Hematopoietic multipotent progenitor cell treated with erythropoietin and hydrocortisone succinate and interleukin-3 and kit ligand, for 17 days (in vitro differentiated cells): ENCODE measurements around the gene RGCC.

Source experiments
- DNase-seq: peaks from one replicate; pipeline ENCODE4 v3.0.0-alpha.2; 2015; ENCODE audit warnings: low spot score

RGCC gene

GRCh38 chr13:41516166-41516565, 58.8 kb downstream of the RGCC start:
- no peak for DNase-seq

DNA sequence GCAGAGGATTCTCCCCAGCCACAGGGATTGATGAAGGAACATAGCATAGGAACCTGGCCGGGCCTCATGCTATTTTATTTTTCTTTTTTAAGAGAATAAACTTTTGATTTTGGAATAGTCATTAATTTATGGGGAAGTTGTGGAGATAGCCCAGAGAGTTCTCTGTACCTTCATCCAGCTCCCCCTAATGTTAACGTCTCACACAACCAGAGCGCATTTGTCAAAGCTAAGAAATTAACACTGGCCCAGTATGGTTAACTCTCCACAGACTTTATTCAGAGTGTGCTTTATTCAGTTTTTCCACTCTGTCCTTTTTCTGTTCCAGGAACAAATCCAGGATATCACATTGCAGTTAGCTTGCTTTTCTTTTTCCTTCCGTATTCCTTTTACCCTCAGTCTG, 59.4 kb downstream of the RGCC start:
- no peak for DNase-seq

DNA sequence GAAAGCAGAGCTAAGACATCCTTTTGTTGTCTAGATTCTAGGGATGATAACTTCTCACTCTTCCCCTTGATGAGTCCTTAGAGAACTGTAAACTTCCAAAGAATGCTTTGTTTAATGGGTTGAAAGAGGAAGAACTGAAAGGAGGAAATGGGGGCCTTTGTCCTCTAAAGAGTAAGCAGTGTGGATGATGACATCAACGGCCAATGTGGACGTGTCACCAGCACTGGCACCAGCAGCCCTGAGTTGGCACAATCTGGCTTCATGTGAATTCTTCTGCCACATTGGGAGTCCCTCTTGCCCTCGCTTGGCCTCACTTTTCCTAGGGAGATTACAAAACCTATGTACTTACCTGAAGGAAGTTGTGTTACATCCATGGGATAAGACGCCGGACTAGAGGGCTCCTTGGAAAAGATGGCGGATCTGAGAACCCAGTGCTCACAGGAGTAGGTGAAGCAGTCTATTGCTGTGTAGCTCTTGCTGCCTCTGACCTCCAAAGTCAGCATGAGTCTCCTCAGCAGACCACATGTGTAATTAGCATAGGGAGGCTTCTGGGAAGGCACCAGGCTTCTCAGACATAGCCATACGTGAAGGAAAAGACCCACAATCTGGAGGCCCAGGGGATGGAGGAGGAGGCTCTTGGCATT, 62.8 kb downstream of the RGCC start:
- DNase-seq, result no peak
